NT2/D1 (cell line): ENCODE data around the gene RAP1GAP2.

Source experiments
- SUZ12 ChIP-seq: IDR thresholded peaks from 2 replicates; pipeline ENCODE4 v1.6.1; 2011; ENCODE audit not compliant: insufficient read length, insufficient read depth; ENCODE audit errors: extremely low read depth
- YY1 ChIP-seq: IDR thresholded peaks from 2 replicates; pipeline ENCODE4 v1.6.1; 2011; ENCODE audit not compliant: insufficient read length, insufficient read depth
- ZNF274 ChIP-seq: IDR thresholded peaks from 2 replicates; pipeline ENCODE4 v1.6.1; 2011; ENCODE audit warnings: mild to moderate bottlenecking, low read depth, low read length

DNA sequence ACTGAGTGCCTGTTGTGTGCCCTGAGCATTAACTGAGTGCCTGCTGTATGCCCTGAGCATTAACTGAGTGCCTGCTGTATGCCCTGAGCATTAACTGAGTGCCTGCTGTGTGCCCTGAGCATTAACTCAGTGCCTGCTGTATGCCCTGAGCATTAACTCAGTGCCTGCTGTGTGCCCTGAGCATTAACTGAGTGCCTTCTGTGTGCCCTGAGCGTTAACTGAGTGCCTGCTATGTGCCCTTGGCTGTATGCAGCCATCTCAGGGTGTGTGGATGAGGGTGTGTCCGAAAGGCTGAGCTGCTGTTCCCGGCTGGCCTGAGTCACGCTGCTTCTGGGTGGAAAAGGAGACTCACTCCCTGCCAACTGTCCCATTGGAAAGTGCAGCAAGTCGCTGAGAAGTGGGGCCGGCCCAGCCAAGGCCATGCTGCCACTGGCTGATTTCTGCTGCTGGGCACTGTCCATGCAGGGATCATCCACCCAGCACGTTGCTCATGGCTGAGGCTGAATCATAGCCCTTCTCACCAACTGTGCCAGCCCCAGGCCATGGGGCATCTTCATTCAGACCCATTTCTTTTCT, 153.3 kb downstream of the RAP1GAP2 start:
- TF ChIP-seq SUZ12, result no peak
- TF ChIP-seq ZNF274, result no peak
- no peak for TF ChIP-seq YY1
